GM12878 (cell line): ENCODE results near the gene SEC24D. TPM values are rescaled to one million over a fixed set of nuclear protein-coding genes. Genes with fewer than 3 reads are reported as not detected.

ENCODE experiments used
- ATAC-seq: fragments of 200-7000 bp; cut with Tn5 transposase; 3 replicates; pipeline ENCODE4 v1.9.1; 2020; ENCODE audit warnings: mild to moderate bottlenecking, moderate library complexity
- BruUV-seq: library from RNA; stranded (reverse); fragments of 400-500 nt; replicated peaks from 2 replicates; lab custom pipeline; 2021; lab: Mats Ljungman, UMichigan
- CTCF ChIA-PET: fragments of 300-600 bp; sonication (Branson Sonifier 250); formaldehyde crosslinking; extraction: SDS; loops from one replicate; lab custom pipeline; 2021; ENCODE audit warnings: inconsistent platforms; lab: Yijun Ruan, JAX
- POLR2A ChIA-PET: fragments of 350-600 bp; formaldehyde crosslinking; extraction: SDS; loops from one replicate; lab custom pipeline; 2021; ENCODE audit warnings: inconsistent platforms; lab: Charles Lee
- RAD21 ChIA-PET: fragments of 300-600 bp; sonication (Branson Sonifier 250); formaldehyde crosslinking; loops from one replicate; lab custom pipeline; 2023; ENCODE audit warnings: antibody characterized with exemption; ENCODE audit not compliant: unreplicated experiment; lab: Charles Lee
- SMC1A ChIA-PET: fragments of 300-600 bp; sonication (Branson Sonifier 250); formaldehyde crosslinking; loops from one replicate; lab custom pipeline; 2023; ENCODE audit not compliant: unreplicated experiment, uncharacterized antibody; lab: Charles Lee
- DNase-seq: peaks from one replicate; pipeline ENCODE4 v3.0.0-alpha.2; 2011; ENCODE audit warnings: low read depth, low spot score
- FAIRE-seq: peaks from 3 replicates; lab custom pipeline; 2011; peaks lifted over from hg19 to GRCh38; lab: Jason Lieb, UNC
- H2AFZ ChIP-seq: 2 replicates; pipeline ENCODE4 v1.6.0; 2011; ENCODE audit warnings: low read depth, low read length, control low read depth; ENCODE audit not compliant: control insufficient read depth
- H3K27ac ChIP-seq: 2 replicates; pipeline ENCODE4 v1.5.1; 2011; ENCODE audit warnings: control low read depth; ENCODE audit not compliant: control insufficient read depth, insufficient read depth
- H3K27me3 ChIP-seq, 2 experiments: replicated peaks in 1 of 2; 2 replicates each; pipeline versions ENCODE4 v1.6.0 to v1.6.1; 2011; ENCODE audit warnings: low read length in 1 of 2; ENCODE audit not compliant: control insufficient read depth in 2 of 2, insufficient read depth in 2 of 2
- H3K36me3 ChIP-seq, 2 experiments: 2 replicates each; pipeline ENCODE4 v1.5.1; 2011; ENCODE audit warnings: low read length in 1 of 2; ENCODE audit not compliant: control insufficient read depth in 2 of 2, insufficient read depth in 2 of 2
- H3K4me1 ChIP-seq: 2 replicates; pipeline ENCODE4 v1.6.1; 2011; ENCODE audit warnings: mild to moderate bottlenecking, low read length, moderate library complexity, mixed read lengths; ENCODE audit not compliant: control insufficient read depth, insufficient read depth
- H3K4me2 ChIP-seq: 2 replicates; pipeline ENCODE4 v1.6.0; 2011; ENCODE audit warnings: control low read depth; ENCODE audit not compliant: control insufficient read depth, insufficient read depth
- H3K4me3 ChIP-seq: fragments of 200-600 bp; sonication (generic); 2 replicates; pipeline ENCODE4 v1.5.1; 2016
- H3K79me2 ChIP-seq: 2 replicates; pipeline ENCODE4 v1.6.0; 2011; ENCODE audit warnings: low read length; ENCODE audit not compliant: control insufficient read depth, insufficient read depth
- H3K9ac ChIP-seq: 2 replicates; pipeline ENCODE4 v1.8.0; 2011; ENCODE audit warnings: low read length, control low read depth, mixed read lengths; ENCODE audit not compliant: control insufficient read depth, insufficient read depth
- H3K9me3 ChIP-seq: replicated peaks from 3 replicates; pipeline ENCODE4 v1.5.1; 2011; ENCODE audit warnings: mild to moderate bottlenecking, low read length; ENCODE audit not compliant: control insufficient read depth, insufficient read depth
- H4K20me1 ChIP-seq: 2 replicates; pipeline ENCODE4 v1.6.0; 2011; ENCODE audit not compliant: control insufficient read depth, insufficient read depth
- CTCF ChIP-seq, 3 experiments: IDR thresholded peaks in 2 of 3; conservative IDR thresholded peaks in 1 of 3; 2 replicates each; pipeline ENCODE4 v1.5.1; 2011; ENCODE audit warnings: low read depth in 3 of 3, low read length in 3 of 3, mild to moderate bottlenecking in 3 of 3, control low read depth in 2 of 3, moderate library complexity in 2 of 3, inconsistent platforms in 1 of 3, mixed read lengths in 1 of 3; ENCODE audit not compliant: control insufficient read depth in 2 of 3, insufficient read depth in 1 of 3; ENCODE audit errors: extremely low read depth in 1 of 3
- ZNF687 ChIP-seq: fragments of 450-650 bp; IDR thresholded peaks from 2 replicates; pipeline ENCODE4 v1.6.1; 2017; ENCODE audit warnings: mild to moderate bottlenecking, moderate library complexity
- WGBS: methylation state at CpG from one replicate; pipeline ENCODE4 v1.1.6; 2016; ENCODE audit warnings: low lambda C conversion rate; ENCODE audit not compliant: insufficient replicate concordance, insufficient coverage; ENCODE audit errors: missing lambda C conversion rate; 5-methylcytosine and 5-hydroxymethylcytosine counted together
- in situ Hi-C: fragments of 300-500 bp; cut with MboI; formaldehyde crosslinking; loops from 9 replicates; pipeline ENCODE4 v1.14.3; 2018; ENCODE audit warnings: mixed read lengths
- intact Hi-C: fragments of 100-400 bp; cut with micrococcal nuclease; formaldehyde crosslinking; loops from one replicate; pipeline ENCODE4 v1.14.2; 2022; ENCODE audit not compliant: unreplicated experiment
- polyA plus RNA-seq, 11 experiments: library from polyadenylated mRNA; depleted of rRNA in 4 of 11; unstranded in 6 of 11; stranded (reverse) in 5 of 11; fragments of >200 nt; fragmentation: Nextera tagmentation in 4 of 11; fragmentation: Illumina TruSeq in 1 of 11; extraction: Ambion mirVana in 4 of 11; extraction: Trizol in 1 of 11; gene quantifications; 1 replicate in 1 of 11; 2 replicates in 10 of 11; pipeline versions ENCODE4 v1.2.1 to v1.2.3, GENCODE V29; 2011 to 2016; ENCODE audit warnings: inconsistent platforms in 2 of 11, missing spikeins in 2 of 11, low read depth in 1 of 11
- total RNA-seq, 4 experiments: library from RNA; depleted of rRNA in 3 of 4; stranded (reverse); fragments of >200 nt in 3 of 4; fragmentation: Illumina TruSeq in 1 of 4; extraction: Trizol in 1 of 4; gene quantifications; 2 replicates each; pipeline versions ENCODE4 v1.2.1 to v1.2.3, GENCODE V29; 2013 to 2021

SEC24D gene
- total and polyA plus RNA-seq, 10 of the 15 experiments (the other 5 are each of a cell fraction or from before 2014, with no cell fraction given) = 12.8 to 61.9 (median 25.6) TPM

- Histone ChIP-seq H2AFZ (no peak overlapping the region), H3K4me2 (no peak overlapping the region), H4K20me1 (no peaks in the 10 kb centered on the region), H3K27ac (no peak overlapping the region)
- no peak for ATAC-seq
- intact Hi-C loops = no loop called here
- SMC1A ChIA-PET = no interaction called here
- BruUV-seq = no TSS peak
- POLR2A ChIA-PET = no interaction called here
- in situ Hi-C loops = no loop called here
- RAD21 ChIA-PET = no interaction called here
- TF ChIP-seq CTCF (IDR thresholded peaks at IDR 0.05 in 2 of 3, conservative IDR thresholded peaks at IDR 0.05 in 1 of 3; ENCODE audit: control insufficient read depth in 2 of 3, extremely low read depth in 1 of 3, insufficient read depth in 1 of 3, low read depth in 3 of 3, low read length in 3 of 3) (peak in 1 of 3 experiments; percentile 2; a peak in 1 of 6 replicates), ZNF687 (no peak)
- TF ChIP-seq, all 136 proteins: peak for 1
- no peaks in the 10 kb centered on the region for H3K4me1 ChIP-seq
- H3K27me3 ChIP-seq = no peaks in the 10 kb centered on the region
- no peaks in the 10 kb centered on the region for H3K79me2 ChIP-seq
- CTCF ChIA-PET = interaction anchor here (0.6 to 1.2 kb wide), 2 partner anchors 9 to 19 kb away, joined by 3 to 4 read pairs; partner anchors contain the start of gene METTL14
- FAIRE-seq (no peak), DNase-seq (no peak)
- no peaks in the 10 kb centered on the region for H3K9me3 ChIP-seq
- no peak overlapping the region for H3K4me3 ChIP-seq
- no peaks in the 10 kb centered on the region for H3K36me3 ChIP-seq
- WGBS = 28% methylated on average over 2 of the region's 2 CpGs
- no peak overlapping the region for H3K9ac ChIP-seq
These were observed 159.8 kb downstream of the SEC24D start for GRCh38 chr4:118676128-118676527.

Other genes with a start within 250 kb of the SEC24D start
- gene METTL14, start 150.7 kb downstream of the SEC24D start, total RNA-seq (2014; rRNA removed) = 11.2 and 16.9 TPM in 2 replicates
- gene METTL14, start 150.7 kb downstream of the SEC24D start, total RNA-seq (2014; rRNA removed; fragmentation: Illumina TruSeq; extraction: Trizol) = 25.8 and 31.0 TPM in 2 replicates
- 34.9 and 40.2 TPM in 2 replicates for gene METTL14, start 150.7 kb downstream of the SEC24D start, total RNA-seq (2021)
- 27.7 and 41.0 TPM in 2 replicates for gene METTL14, start 150.7 kb downstream of the SEC24D start, polyA plus RNA-seq (2011; rRNA removed)
- 37.7 and 46.5 TPM in 2 replicates for gene METTL14, start 150.7 kb downstream of the SEC24D start, polyA plus RNA-seq (2014; fragmentation: Illumina TruSeq; extraction: Trizol)
- 10 to 100 TPM; 14.8 to 18.0 TPM for gene METTL14, start 150.7 kb downstream of the SEC24D start, polyA plus RNA-seq (2014; fragmentation: Nextera tagmentation; extraction: Ambion mirVana)
- gene METTL14, start 150.7 kb downstream of the SEC24D start, polyA plus RNA-seq (2014; rRNA removed) = 18.9 and 27.4 TPM in 2 replicates
- 10 to 100 TPM; 43.2 to 44.9 TPM for gene METTL14, start 150.7 kb downstream of the SEC24D start, polyA plus RNA-seq (2016; fragmentation: Nextera tagmentation; extraction: Ambion mirVana)
- 0.34 and 0.60 TPM in 2 replicates for gene SYNPO2, start 52.7 kb upstream of the SEC24D start, total RNA-seq (2014; rRNA removed)
- gene SYNPO2, start 52.7 kb upstream of the SEC24D start, total RNA-seq (2014; rRNA removed; fragmentation: Illumina TruSeq; extraction: Trizol) = 0.27 and 0.37 TPM in 2 replicates
- gene SYNPO2, start 52.7 kb upstream of the SEC24D start, total RNA-seq (2021) = 0.31 and 0.40 TPM in 2 replicates
- gene SYNPO2, start 52.7 kb upstream of the SEC24D start, polyA plus RNA-seq (2011; rRNA removed) = 0.14 and 0.30 TPM in 2 replicates
- 0.34 and 0.38 TPM in 2 replicates for gene SYNPO2, start 52.7 kb upstream of the SEC24D start, polyA plus RNA-seq (2014; fragmentation: Illumina TruSeq; extraction: Trizol)
- under 1 TPM; 0.04 to 0.11 TPM for gene SYNPO2, start 52.7 kb upstream of the SEC24D start, polyA plus RNA-seq (2014; fragmentation: Nextera tagmentation; extraction: Ambion mirVana)
- 0.29 and 0.41 TPM in 2 replicates for gene SYNPO2, start 52.7 kb upstream of the SEC24D start, polyA plus RNA-seq (2014; rRNA removed)
- under 1 TPM; 0.11 to 0.32 TPM for gene SYNPO2, start 52.7 kb upstream of the SEC24D start, polyA plus RNA-seq (2016; fragmentation: Nextera tagmentation; extraction: Ambion mirVana)